GM18520 (cell line): ENCODE results near the gene NIN.
"Not testable (repeated sequence)": the region's sequence is repeated elsewhere in the genome, so short reads cannot be mapped to it uniquely, and the experiment has no call there.

Experiments used
- ATAC-seq: cut with Tn5 transposase; IDR thresholded peaks from one replicate; pipeline ENCODE4 v1.9.1; 2021; ENCODE audit not compliant: unreplicated experiment

NIN gene

DNA sequence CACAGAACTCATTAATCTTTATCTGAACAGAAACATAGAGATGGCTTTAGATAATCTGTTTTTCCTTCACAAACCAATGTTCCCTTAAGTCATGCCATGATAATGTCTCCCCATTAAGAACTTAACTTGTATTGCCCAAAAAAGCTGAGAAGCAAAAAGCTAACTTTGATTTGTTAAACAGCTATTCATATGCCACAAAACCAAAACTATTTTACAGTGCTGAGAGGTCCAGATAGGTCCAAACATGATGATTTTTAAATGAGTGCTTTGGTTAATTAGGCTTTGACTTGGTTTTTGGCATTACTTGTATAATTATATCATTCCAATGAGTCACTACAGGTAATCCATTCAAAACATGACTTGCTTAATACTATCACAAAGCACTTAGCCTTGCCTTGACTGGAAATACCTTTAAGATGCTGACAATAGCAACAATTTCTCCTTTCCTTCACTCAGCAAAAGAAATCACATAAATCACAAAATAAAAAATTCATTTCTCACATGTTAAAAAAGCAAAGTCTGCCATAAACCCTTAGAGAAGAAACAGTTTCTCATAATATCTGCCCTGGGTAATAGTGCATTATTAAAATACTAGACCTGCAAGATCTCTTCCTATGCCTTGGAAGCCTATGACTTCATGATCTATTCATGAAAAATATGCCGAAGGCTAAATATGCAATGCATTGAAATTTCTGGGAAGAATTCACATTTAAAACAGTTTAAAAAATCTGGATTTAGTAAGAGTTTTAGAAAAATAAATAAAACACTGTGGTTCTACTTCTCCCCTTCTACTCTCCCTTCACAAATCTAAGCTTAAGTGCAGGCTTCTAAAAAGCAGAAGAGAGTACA lies 110.8 kb downstream of the NIN start:
- no peak for ATAC-seq

DNA sequence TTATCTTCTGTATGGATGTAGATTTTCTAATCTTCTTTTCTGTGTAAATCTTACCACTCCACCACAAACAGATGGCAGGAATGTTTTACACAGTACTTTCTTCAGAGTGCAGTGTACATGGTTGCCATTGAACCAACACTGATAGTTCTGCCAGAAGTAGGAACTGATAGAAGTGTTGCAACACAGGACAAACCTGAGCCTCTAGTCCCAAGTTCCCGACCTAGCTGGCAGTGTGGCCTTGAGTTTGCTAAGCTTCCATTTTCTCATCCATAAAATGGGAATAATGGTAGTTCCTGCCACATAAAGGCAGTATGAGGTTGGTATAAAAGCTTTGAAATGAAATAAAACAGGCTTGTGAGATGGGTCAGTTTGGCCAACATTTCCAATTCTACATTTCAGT lies 112.0 kb downstream of the NIN start:
- no peak for ATAC-seq

DNA sequence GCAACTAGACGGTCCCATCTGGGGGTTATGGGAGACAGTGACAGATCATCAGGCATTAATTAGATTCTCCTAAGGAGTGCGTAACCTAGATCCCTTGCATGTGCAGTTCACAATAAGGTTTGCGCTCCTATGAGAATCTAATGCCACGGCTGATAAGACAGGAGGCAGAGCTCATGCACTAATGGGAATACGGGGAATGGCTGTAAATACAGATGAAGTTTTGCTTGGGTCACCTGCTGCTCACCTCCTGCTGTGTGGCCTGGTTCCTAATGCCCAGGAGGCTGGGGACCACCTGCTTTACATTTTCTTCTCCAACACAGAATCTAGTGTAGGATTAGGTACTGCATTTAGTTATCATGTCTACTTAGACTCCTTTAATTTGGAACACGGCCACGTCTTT lies 113.2 kb downstream of the NIN start:
- ATAC-seq, result no peak

GRCh38 chr14:50714450-50715073 lies 116.4 kb downstream of the NIN start:
- no peak for ATAC-seq

DNA sequence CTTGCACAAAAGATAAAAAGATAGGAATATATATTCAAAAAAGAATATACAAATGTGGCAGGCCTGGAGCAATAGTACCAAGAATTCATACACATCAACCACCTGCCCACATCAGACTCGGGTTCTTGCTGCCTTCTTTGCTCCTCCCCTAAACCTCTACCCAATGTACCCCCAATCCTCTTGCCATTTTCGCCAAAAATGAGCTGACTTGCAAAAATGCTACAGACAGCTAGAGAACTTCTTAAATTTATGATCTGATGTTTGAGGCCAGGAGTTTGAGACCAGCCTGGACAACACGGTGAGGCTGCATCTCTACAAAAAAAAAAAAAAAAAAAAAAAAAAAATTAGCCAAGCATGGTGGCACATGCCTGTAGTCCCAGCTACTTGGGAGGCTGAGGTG lies 119.9 kb downstream of the NIN start:
- no peak for ATAC-seq

GRCh38 chr14:50705026-50705593 lies 125.9 kb downstream of the NIN start:
- ATAC-seq, result no peak

DNA sequence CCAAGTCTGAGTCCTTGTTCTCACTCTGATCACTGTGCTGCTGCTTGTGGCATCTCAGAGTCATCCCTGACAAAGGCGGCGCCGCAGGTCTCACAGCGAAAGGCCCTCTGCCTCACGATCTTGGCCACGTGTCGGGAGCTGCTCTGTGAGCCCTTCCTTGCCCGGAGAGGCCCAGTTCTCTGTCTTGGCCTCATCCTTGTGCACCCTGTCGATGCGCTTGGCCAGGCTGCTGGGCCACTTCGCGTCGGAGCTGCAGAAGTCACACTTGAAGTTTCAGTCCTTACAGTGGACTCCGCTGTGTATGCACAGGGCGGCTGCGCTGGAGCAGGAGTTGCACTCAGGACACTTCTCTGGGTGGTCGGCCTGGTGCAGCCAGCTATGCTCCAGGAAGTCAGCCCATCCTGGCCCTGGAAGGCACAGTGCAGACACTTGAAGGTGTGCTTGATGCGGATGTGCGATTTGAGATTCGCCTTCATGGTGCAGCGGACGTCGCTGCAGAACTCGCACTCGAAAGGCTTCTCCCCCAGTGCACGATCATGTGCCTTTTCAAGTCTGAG lies 126.4 kb downstream of the NIN start:
- no peak for ATAC-seq

GRCh38 chr14:50697659-50698290 lies 133.2 kb downstream of the NIN start:
- no peak for ATAC-seq

DNA sequence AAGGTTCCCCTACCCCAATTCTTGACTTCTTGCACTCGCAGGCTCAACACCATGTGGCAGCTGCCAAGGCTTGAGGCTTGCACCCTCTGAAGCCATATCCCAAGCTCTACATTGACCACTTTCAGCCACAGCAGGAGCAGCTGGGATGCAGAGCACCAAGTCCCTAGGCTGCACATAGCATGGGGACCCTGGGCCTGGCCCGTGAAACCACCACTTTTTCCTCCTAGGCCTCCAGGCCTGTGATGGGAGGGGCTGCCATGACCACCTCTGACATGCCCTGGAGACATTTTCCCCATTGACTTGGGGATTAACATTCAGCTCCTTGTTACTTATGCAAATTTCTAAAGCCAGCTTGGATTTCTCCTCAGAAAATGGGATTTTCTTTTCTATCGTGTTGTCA lies 136.7 kb downstream of the NIN start:
- not testable (repeated sequence) for ATAC-seq

GRCh38 chr14:50688875-50689274 lies 142.1 kb downstream of the NIN start:
- no peak for ATAC-seq

DNA sequence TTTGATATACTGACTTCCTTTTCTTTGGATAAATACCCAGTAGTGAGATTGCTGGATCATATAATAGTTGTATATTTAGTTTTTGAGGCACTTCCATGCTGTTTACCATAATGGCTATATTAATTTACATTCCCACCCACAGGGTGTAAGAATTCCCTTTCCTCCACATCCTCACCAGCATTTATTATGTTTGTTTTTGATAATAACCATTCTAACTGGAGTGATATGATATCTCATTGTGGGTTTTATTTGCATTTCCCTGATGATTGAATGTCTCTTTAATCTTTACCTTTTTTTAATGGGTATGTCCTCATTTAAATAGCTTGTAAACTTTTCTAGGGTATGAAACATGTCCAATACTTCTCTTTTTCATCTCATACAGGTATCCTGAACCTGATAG lies 151.3 kb downstream of the NIN start:
- ATAC-seq, result no peak

GRCh38 chr14:50678163-50678562 lies 152.8 kb downstream of the NIN start:
- ATAC-seq, result no peak

GRCh38 chr14:50677527-50678063 lies 153.4 kb downstream of the NIN start:
- no peak for ATAC-seq

GRCh38 chr14:50676814-50677516 lies 154.0 kb downstream of the NIN start:
- ATAC-seq, result no peak

GRCh38 chr14:50675597-50675996 lies 155.4 kb downstream of the NIN start:
- no peak for ATAC-seq

DNA sequence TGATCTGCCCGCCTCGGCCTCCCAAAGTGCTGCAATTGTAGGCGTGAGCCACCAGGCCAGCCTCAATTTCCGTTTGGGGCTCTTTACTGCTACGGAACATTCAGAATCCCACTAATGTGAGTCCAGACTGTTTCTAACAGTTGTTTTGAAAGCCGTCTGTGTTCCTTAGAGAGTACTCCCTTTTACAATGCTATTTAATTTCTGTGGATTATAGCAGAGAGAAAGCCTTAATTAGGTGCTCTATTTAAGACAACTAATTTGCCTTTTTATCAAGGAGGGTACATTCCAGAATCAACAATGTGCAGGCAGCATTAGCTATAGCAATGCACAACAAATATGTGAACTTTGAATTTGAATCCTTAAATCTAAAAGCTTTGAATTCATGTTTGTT lies 160.1 kb downstream of the NIN start:
- ATAC-seq, result no peak

DNA sequence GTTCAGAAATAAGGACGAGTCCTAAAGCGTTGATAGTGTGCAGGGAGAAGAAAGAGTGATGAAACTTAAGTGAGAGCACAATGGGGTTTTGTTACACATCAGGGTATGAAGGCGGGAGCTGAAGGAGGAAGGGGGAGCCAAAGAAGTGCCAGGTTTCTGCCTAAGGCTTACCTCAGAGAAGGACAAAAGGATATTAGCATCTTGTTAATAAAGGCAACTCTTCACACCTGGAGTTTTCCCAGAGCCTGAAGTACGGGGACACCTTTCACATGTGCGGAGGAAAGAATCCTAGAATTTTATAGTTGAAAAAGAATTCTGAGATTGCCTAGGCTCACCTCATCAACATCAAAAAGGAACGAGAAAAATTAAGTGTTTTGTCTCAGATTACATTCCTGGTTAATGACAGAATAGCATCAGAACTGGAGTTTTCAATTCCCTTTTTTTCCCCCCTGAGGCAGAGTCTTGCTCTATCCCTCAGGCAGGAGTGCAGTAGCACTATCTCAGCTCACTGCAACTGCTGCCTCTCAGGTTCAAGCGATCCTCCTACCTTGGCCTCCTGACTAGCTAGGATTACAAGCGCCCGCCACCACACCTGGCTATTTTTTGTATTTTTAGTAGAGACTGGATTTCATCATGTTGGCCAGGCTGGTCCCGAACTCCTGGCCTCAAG lies 160.6 kb downstream of the NIN start:
- ATAC-seq, result no peak
